K562 (cell line): ENCODE data around the gene NDUFC2. TPM values are rescaled to one million over a fixed set of nuclear protein-coding genes. Genes with fewer than 3 reads are reported as not detected.

Experiments
- ATAC-seq: fragments of 200-7000 bp; cut with Tn5 transposase; 3 replicates; pipeline ENCODE4 v1.9.1; 2020; ENCODE audit warnings: moderate library complexity
- BruUV-seq: library from RNA; stranded (reverse); fragments of 400-500 nt; replicated peaks from 2 replicates; lab custom pipeline; 2021; lab: Mats Ljungman, UMichigan
- CTCF ChIA-PET: fragments of 300-600 bp; formaldehyde crosslinking; extraction: SDS; loops from one replicate; lab custom pipeline; 2021; ENCODE audit warnings: low intra/inter-chr PET ratio; lab: Yijun Ruan, JAX
- POLR2A ChIA-PET: fragments of 300-600, 350-650 bp; sonication (Branson Sonifier 250); formaldehyde crosslinking; extraction: SDS; loops from one replicate; lab custom pipeline; 2021; ENCODE audit warnings: antibody characterized with exemption, inconsistent platforms; lab: Yijun Ruan, JAX
- DNase-seq, 4 experiments: peaks; one replicate each; pipeline versions ENCODE4 v3.0.0 to v3.0.0-alpha.2; 2011 to 2018; ENCODE audit warnings: low spot score in 3 of 4, mixed read lengths in 3 of 4; ENCODE audit errors: extremely low read depth in 1 of 4
- FAIRE-seq: peaks from 2 replicates; lab custom pipeline; 2011; peaks lifted over from hg19 to GRCh38; lab: Jason Lieb, UNC
- H2AFZ ChIP-seq: 2 replicates; pipeline ENCODE4 v1.6.0; 2011; ENCODE audit warnings: low read depth, low read length, control low read depth, inconsistent platforms
- H3K27ac ChIP-seq: fragments of 200-600 bp; 3 replicates; pipeline ENCODE4 v1.8.0; 2011; ENCODE audit warnings: low read depth, mild to moderate bottlenecking, control low read depth, inconsistent platforms, low read length, moderate library complexity, mixed read lengths; ENCODE audit errors: extremely low read depth
- H3K27me3 ChIP-seq, 2 experiments: fragments of 300-600 bp in 1 of 2; 2 replicates in 1 of 2; 3 replicates in 1 of 2; pipeline versions ENCODE4 v1.6.0 to v1.8.0; 2011; ENCODE audit warnings: inconsistent platforms in 2 of 2, low read length in 2 of 2, mild to moderate bottlenecking in 1 of 2, mixed read lengths in 1 of 2, moderate library complexity in 1 of 2; ENCODE audit not compliant: control insufficient read depth in 2 of 2, insufficient read depth in 2 of 2
- H3K36me3 ChIP-seq: fragments of 300-600 bp; 3 replicates; pipeline ENCODE4 v1.8.0; 2011; ENCODE audit warnings: mild to moderate bottlenecking, low read length, inconsistent platforms; ENCODE audit not compliant: control insufficient read depth, insufficient read depth
- H3K4me1 ChIP-seq, 2 experiments: fragments of 200-600 bp in 1 of 2; replicated peaks in 1 of 2; 2 replicates in 1 of 2; 3 replicates in 1 of 2; pipeline versions ENCODE4 v1.5.1 to v1.8.0; 2011; ENCODE audit warnings: inconsistent platforms in 2 of 2, low read length in 2 of 2, mild to moderate bottlenecking in 1 of 2, mixed read lengths in 1 of 2, moderate library complexity in 1 of 2; ENCODE audit not compliant: control insufficient read depth in 2 of 2, insufficient read depth in 2 of 2
- H3K4me2 ChIP-seq: 2 replicates; pipeline ENCODE4 v1.6.1; 2011; ENCODE audit warnings: low read length, control low read depth, inconsistent platforms, mixed read lengths; ENCODE audit not compliant: insufficient read depth
- H3K4me3 ChIP-seq: fragments of 200-600 bp; sonication (generic), shearing (Covaris generic); 2 replicates; pipeline ENCODE4 v1.5.1; 2016; ENCODE audit warnings: control low read depth, inconsistent platforms
- H3K79me2 ChIP-seq: fragments of 200-600 bp; 3 replicates; pipeline ENCODE4 v1.8.0; 2011; ENCODE audit warnings: low read length, inconsistent platforms; ENCODE audit not compliant: control insufficient read depth, insufficient read depth
- H3K9ac ChIP-seq, 2 experiments: 2 replicates each; pipeline versions ENCODE4 v1.6.0 to v1.6.1; 2011; ENCODE audit warnings: low read depth in 2 of 2, low read length in 2 of 2, control low read depth in 1 of 2, inconsistent platforms in 1 of 2, mild to moderate bottlenecking in 1 of 2, mixed read lengths in 1 of 2; ENCODE audit not compliant: insufficient read depth in 1 of 2
- H3K9me1 ChIP-seq: one replicate; pipeline ENCODE4 v1.6.0; 2011; ENCODE audit warnings: inconsistent platforms, mild to moderate bottlenecking, low read length, moderate library complexity; ENCODE audit not compliant: control insufficient read depth, insufficient read depth
- H3K9me3 ChIP-seq: replicated peaks from 2 replicates; pipeline ENCODE4 v1.5.1; 2011; ENCODE audit warnings: low read depth, low read length, inconsistent platforms; ENCODE audit not compliant: control insufficient read depth, insufficient read depth
- H4K20me1 ChIP-seq: replicated peaks from 2 replicates; pipeline ENCODE4 v1.6.1; 2011; ENCODE audit warnings: low read length, inconsistent platforms, mixed read lengths; ENCODE audit not compliant: control insufficient read depth, insufficient read depth
- FOXJ2 ChIP-seq: fragments of 200-800 bp; sonication (Bioruptor generic); IDR thresholded peaks from 2 replicates; pipeline ENCODE4 v1.6.1; 2016; ENCODE audit warnings: missing genetic modification characterization, missing compliant biosample characterization
- KDM5B ChIP-seq: fragments of 200-600 bp; sonication (generic); IDR thresholded peaks from 2 replicates; pipeline ENCODE4 v1.6.1; 2012; ENCODE audit warnings: low read depth, mild to moderate bottlenecking, moderate library complexity, low read length, control low read depth, inconsistent platforms; ENCODE audit not compliant: insufficient replicate concordance
- NFIC ChIP-seq: fragments of 450-650 bp; IDR thresholded peaks from 2 replicates; pipeline ENCODE4 v1.6.1; 2017; ENCODE audit warnings: mild to moderate bottlenecking, inconsistent platforms
- RFX1 ChIP-seq: fragments of 450-650 bp; IDR thresholded peaks from 2 replicates; pipeline ENCODE4 v1.6.1; 2016; ENCODE audit warnings: mild to moderate bottlenecking, moderate library complexity
- SNRNP70 ChIP-seq: fragments of 200-400 bp; formaldehyde crosslinking; optimal IDR thresholded peaks from 2 replicates; pipeline ENCODE3; 2017; ENCODE audit warnings: low read depth, low read length
- WGBS: fragments of 100-300 bp; shearing (Covaris generic); methylation state at CpG from one replicate; pipeline ENCODE4 v1.1.6; 2016; ENCODE audit warnings: low coverage, mixed read lengths; ENCODE audit not compliant: insufficient coverage; ENCODE audit errors: missing lambda C conversion rate; 5-methylcytosine and 5-hydroxymethylcytosine counted together
- in situ Hi-C: fragments of 300-500 bp; cut with MboI; formaldehyde crosslinking; loops from 4 replicates; pipeline ENCODE4 v1.15.0; 2018; ENCODE audit warnings: inconsistent platforms, mixed read lengths
- intact Hi-C: fragments of 100-400 bp; cut with micrococcal nuclease; formaldehyde crosslinking; loops from 2 replicates; pipeline ENCODE4 v1.14.2; 2022
- polyA plus RNA-seq, 8 experiments: library from polyadenylated mRNA; depleted of rRNA in 4 of 8; stranded (reverse) in 5 of 8; unstranded in 3 of 8; fragments of >200 nt; fragmentation: Nextera tagmentation in 2 of 8; fragmentation: Illumina TruSeq in 1 of 8; extraction: Ambion mirVana in 2 of 8; extraction: Trizol in 1 of 8; gene quantifications; 2 replicates each; pipeline versions ENCODE4 v1.2.1 to v1.2.3, GENCODE V29; 2011 to 2014; ENCODE audit warnings: inconsistent platforms in 1 of 8, missing spikeins in 1 of 8
- total RNA-seq, 7 experiments: library from RNA; depleted of rRNA in 6 of 7; stranded (reverse); fragments of >200 nt in 6 of 7; fragmentation: Illumina TruSeq in 2 of 7; extraction: Trizol in 2 of 7; gene quantifications; 2 replicates each; pipeline versions ENCODE4 v1.2.1 to v1.2.3, GENCODE V29; 2011 to 2021; ENCODE audit warnings: low replicate concordance in 1 of 7

The NDUFC2 gene
- total and polyA plus RNA-seq, 9 of the 15 experiments (the other 6 are each of a cell fraction or from before 2014, with no cell fraction given) = 168 to 1,119 (median 442) TPM

DNA sequence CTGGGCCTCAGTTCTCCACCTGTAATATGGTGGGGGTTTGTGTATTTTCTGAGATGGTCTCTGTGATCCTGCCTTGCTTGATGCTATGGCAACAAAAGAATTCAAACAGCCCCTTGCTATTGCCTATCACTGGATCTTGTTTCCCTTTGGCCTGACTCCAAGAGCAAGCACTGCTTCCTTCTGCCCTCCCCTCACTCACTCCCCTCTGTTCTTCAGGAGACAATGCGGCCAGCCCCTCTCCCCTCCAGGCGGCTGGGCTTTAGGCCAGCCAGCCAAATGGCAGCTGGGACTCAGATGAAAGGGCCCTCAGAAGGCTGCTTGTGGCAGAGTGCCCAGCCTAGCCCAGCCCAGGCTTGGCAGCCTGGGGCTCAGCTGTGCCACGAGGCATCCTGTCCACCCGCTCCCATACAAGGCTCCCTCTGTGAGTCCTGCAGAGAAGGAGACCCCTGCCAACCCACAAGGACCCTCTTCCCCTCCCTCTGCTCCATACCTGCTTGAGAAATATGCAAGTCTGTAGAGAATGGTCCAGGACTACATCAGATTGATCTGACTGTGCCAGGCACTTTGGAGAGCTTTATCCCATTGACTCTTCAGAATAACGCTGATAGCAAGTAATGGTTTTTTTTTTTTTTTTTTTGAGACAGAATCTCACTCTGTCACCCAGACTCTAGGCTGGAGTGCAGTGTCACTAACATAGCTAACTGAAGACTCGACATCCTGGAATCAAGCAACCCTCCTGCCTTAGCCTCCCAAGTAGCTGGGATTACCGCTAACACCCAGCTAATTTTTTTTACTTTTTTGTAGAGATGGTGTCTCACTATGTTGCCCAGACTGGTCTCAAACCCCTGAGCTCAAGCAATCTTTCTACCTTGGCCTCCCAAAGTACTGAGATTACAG lies 49.0 kb downstream of the NDUFC2 start:
- Histone ChIP-seq H3K36me3 (no peaks in the 10 kb centered on the region), H3K9me3 (no peaks in the 10 kb centered on the region), H3K4me2 (no peak overlapping the region), H4K20me1 (no peaks in the 10 kb centered on the region), H3K27me3 (no peaks in the 10 kb centered on the region), H2AFZ (no peak overlapping the region), H3K27ac (no peak overlapping the region), H3K79me2 (no peaks in the 10 kb centered on the region), H3K9me1 (no peaks in the 10 kb centered on the region), H3K4me3 (no peak overlapping the region), H3K9ac (peak overlapping the region in 1 of 2 experiments; percentile 56; a peak in 2 of 4 replicates), H3K4me1 (peaks cover 6 to 25% of the 10 kb centered on the region in 2 experiments)
- in situ Hi-C loops (no loop called here), intact Hi-C loops (no loop called here)
- ChIA-PET CTCF (no interaction called here), POLR2A (interaction anchor here (0.7 to 1.1 kb wide), 4 partner anchors 9 to 702 kb away, joined by 3 to 4 read pairs (median 3); no protein-coding TSS in a partner anchor)
- DNase-seq (no peak), FAIRE-seq (no peak), ATAC-seq (no peak)
- BruUV-seq = no TSS peak
- 57% methylated on average over 7 of the region's 7 CpGs for WGBS
- TF ChIP-seq SNRNP70 = no peak
- TF ChIP-seq KDM5B = no peak
- peak; percentile 84; the same call in 1 of the 2 replicates for TF ChIP-seq FOXJ2 (tag)
- peak; percentile 60 for TF ChIP-seq RFX1
- TF ChIP-seq NFIC = peak; percentile 75
